GM18508 (cell line): ENCODE data around the gene RHOT2.

Source experiments
- ATAC-seq: cut with Tn5 transposase; IDR thresholded peaks from one replicate; pipeline ENCODE4 v1.9.1; 2021; ENCODE audit warnings: moderate number of reproducible peaks; ENCODE audit not compliant: insufficient read depth, unreplicated experiment

The RHOT2 gene

DNA sequence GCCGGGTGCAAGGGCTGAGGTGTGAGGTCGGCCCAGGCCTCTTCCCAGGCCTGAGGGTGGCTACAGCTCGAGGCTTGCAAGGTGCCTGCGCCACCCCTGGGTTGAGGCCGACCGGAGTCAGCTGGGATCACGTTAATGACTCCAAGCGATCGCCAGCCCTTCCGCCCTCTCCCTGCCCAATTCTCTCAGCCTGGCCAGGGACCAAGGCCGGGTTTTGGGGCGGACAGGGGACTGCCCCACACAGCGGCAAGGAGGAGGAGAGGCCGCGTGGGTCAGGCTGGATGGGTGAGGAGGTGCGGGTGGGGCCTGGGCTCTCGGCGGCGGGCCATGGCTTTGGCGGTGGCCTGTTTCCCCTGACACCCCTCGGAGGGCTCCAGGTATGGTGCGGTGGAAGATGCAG lies 25.4 kb downstream of the RHOT2 start:
- ATAC-seq = no peak

DNA sequence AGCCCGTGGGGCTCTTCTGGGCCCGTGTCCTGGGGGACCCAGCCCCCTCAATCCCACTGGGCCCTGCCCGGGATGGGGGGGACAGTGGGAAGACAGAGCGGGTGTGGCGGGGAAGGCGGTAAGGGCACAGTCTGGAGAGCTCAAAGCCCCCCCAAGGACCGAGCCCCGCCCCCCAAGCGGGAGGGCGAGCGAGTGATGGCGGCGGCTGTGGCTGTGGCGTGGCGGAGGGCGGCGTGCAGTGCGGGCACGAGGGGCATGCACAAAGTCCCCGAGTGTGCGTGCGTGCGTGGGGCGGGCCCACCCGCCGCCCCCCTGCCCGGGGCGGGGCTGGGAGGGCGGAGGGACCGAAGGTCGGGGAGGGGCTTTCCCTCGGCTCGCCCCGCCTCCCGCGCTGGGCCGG lies 25.8 kb downstream of the RHOT2 start:
- ATAC-seq = no peak

DNA sequence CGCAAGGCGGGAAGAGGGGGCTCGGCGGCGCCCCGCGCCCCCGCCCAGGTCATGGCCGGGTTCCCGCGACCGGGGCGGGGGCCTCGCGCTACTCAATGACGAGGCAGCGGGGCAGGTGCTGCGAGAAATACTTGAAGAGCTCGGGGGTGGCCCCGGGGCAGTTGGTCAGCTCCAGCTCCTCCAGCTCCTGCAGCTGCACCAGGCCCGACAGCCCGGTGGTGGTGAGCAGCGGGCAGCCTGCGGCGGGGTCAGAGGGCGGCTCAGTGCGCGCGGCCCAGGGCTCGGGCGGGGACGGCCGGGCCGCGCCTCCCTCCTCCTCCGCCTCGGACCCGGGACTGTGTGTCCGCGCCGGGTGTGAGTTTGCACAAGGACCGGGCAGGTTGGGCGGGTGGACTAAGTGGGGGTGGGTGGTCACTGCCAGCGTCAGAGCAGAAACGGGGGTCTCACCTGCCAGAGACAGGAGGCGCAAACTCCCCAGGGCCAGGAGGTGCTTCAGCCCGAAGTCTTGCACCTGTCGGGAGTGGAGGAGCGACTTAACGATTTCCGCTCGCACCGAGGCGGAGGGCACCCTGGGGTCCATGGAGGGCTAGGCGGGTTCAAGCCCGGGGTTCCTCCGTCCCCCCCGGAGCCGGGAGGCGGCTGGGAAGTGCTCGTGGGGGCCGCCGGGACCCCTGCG lies 26.4 kb downstream of the RHOT2 start:
- no peak for ATAC-seq

DNA sequence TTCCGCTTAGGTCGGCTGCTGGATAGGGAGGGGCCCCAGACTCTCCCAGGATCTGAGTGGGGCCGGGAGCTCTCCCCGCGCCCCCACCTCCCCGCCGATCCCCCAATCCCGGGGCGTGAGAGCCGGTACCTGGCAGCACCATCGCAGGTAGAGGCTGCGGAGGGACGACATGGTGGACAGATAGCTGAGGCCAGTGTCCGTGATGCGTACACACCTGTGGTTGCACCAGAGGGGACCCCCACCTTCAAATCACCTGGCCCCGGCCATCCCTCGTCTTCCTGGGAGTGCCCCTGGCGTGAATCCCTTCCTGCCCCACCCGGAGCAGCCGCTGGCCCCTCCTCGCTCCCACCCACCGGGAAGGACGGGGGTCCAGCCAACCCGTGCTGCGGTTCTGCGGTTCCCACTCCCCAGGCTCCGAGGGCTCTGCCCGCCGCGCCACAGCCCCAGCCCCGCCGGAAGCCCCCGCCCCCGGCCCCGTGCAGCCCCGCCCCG lies 27.0 kb downstream of the RHOT2 start:
- ATAC-seq = no peak

DNA sequence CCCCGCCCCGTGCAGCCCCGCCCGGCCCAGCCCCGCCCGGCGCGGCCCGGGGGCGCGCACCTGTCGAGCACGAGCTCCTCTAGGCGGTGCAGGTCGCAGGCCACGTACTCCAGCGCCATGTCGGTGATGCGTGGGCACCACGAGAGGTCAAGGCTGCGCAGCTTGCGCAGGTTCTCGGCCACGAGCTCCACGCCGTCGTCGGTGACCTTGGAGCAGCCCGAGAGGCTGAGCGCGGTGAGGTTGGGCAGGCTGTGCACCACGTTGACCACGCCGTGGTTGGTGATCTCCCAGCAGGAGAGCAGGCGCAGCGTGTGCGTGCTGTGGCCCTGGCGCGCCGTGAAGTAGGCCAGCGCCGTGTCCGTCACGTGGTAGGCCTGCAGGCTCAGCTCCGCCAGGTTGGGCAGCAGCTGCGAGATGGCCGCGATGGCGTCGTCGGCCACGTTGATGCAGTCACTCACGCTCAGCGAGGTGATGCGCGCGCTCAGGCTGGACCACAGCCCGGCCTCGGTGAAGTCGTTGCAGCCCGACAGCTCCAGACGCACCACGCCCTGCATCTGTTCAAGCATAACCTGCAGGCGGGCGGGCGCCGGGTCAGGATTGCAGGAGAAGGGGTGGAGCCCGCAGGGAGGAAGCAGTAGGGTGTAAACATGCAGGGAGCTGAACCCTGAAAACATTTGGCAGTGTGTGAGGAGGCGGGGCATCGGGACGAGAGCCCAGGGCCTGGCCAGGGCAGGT lies 27.6 kb downstream of the RHOT2 start:
- ATAC-seq = no peak

DNA sequence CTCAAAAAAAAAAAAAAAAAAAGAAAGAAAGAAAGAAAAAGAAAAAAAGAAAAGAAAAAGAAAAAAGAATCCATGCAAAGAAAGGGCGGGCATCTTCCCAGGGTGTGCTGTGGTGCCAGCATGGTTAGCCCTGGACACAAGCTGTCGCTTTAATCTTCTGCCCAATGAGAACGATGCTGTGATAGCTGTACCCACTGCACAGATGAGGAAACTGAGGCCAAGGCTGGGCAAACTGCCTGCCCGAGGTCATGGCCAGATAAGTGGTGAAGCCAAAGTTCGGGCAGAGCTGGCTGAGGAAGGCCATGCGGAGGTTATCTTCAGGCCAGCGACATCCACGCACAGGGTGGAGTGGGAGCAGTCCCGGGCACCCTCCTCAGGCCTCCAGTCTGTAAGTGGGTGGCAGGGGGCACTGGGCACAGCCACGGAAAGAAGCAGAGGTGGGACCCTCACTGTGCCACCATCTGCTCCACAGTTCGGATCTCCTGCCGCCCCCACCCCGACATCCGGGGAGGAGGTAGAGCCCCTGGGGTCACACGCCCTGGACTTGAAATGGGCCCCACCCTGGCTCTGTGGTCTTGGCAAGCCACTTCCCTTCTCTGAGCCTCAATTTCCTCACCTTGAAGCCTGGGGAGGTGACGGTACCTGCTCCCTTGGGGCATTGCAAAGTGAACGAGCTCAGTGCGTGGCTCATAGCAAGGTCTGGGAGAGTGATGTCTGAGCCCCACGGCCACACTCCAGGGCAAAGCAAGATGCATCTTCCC lies 31.2 kb downstream of the RHOT2 start:
- ATAC-seq = no peak

DNA sequence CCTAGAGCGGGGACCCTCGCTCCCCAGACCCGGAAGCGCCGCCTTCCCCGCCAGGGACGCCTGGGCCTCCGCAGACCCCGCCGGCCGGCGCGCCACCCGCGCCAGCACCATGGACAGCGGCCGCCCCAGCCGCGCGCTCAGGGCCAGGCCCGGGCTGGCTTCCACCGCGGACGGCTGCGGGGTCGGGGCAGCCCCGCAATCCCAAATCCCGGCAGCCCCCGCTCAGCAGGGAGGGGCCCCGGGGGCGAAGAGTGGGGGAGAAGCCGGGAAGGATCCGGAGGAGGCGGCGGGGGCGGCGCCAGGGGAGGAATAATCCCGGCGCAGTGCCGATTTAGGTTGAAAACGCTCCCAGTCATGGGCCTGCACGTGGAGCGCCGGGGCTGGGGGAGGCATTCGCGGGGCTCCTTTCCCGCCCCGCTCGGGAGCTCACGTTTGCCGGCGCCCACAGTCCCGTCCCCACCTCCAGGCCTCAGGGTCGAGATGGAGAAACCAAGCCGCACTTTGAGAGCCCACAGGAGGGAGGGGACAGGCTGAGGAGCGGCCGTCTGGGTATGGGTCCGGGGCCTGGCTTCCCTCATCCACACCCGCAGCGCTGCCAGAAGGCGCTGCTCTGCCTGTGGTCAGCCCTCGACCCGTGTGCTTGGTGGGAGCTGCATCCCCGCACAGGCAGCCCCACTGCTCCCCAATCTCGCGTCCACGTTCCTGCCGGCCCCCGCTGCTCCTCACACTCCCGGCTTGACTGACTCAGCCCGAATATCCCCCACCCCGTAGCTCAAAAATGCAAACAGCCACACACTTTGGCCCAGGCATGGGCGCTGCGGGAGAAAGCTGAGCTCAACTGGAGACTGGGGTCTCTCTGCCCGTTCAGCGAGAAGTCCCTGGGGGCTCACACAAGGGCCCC lies 33.0 kb downstream of the RHOT2 start:
- ATAC-seq = no peak

DNA sequence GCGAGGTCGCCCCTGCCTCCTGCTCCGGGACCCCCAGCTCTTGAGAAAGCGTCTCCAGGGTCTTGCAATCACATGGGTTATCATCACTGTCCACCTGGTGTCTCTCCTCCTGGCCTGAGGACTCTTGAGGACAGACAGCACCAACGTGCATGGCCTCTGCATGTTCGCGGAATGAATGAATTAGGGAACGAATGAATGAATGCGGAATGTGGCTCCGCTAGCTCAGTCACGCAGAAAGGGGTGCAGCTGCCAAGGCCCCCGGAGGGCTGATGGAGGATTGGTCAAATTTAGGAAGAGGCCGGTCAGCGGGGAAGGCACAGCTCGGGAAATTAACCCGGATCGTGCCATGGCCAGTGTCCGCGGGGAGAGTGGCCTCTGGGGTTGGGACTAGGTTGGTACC lies 34.4 kb downstream of the RHOT2 start:
- ATAC-seq = no peak

DNA sequence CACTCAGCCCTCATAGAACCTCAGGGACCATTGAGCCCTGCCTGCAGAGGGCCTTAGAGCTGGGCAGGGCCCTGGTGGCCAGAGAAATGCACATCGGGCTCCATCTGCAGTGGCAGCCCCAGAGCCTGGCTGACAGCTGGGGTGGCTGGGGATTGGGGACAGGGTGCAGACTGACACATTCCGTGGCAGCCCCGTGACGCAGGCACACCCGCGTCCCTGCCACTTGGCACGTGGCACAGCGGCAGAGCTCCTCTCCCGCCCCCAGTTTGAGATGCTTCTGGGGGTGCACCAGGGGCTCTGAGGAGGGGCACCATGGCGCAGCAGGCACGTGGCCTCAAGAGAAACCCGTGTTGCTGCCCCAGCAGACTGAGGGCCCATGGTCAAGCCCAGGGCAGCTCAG lies 35.5 kb downstream of the RHOT2 start:
- ATAC-seq = no peak

DNA sequence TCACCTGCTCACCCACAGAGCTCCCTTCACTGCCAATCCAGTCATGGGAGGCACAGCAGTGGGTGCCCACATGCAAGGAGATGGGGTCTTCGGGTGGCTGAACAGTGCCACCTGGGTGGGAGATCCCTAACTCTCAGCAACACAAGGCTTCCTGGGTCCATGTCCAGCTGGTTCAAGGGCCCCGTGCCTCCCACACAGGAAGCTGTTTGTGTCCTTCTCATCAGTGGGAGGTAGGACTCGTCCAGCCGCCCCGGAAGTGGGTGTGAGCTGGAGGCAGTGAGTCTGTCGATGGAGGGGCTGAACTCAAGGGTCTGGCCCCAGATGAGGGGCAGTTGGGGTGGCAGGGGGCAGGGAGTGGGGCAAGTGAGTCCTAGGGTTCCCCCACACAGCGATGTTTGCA lies 36.1 kb downstream of the RHOT2 start:
- ATAC-seq = no peak

DNA sequence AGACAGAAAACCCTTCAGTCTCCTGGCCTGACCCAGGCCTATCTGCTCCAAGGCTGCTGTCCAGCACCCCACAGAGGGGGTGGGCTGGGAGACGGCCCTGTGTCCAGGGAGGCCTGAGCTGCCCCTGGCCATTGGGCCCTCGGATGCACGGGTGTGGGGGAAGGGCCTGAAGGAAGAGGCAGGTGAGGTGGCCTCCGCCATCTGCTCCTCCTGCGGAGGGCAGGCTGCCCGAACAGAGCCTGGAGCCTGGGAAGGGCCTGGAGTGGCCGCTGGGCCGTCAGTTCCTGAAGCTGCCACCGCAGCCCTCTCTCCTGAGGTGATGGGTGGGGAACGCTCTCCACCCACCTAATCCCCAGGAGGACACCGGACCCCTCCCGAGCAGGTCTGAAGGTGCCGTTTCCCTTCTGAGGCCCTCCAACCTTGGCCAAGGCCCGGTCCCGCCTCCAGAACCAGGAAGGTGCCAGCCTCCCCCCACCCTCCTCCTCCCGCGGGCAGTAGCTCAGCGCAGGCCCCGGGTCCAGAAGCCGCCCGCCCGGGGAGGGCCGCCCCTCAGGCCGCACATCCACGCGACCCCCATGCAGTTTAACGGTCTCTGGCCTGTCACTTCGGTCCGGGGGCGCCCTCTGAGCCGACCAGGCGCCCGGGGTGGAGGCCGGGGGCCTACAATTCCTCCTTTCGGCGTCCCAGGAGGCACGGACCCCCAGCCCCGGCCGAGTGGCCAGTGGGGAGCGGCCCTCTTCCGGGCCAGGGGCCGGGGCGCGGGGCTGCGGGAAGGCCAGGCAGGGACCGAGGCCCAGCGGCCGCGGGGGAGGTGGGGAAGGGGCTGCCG lies 36.8 kb downstream of the RHOT2 start:
- ATAC-seq = no peak

DNA sequence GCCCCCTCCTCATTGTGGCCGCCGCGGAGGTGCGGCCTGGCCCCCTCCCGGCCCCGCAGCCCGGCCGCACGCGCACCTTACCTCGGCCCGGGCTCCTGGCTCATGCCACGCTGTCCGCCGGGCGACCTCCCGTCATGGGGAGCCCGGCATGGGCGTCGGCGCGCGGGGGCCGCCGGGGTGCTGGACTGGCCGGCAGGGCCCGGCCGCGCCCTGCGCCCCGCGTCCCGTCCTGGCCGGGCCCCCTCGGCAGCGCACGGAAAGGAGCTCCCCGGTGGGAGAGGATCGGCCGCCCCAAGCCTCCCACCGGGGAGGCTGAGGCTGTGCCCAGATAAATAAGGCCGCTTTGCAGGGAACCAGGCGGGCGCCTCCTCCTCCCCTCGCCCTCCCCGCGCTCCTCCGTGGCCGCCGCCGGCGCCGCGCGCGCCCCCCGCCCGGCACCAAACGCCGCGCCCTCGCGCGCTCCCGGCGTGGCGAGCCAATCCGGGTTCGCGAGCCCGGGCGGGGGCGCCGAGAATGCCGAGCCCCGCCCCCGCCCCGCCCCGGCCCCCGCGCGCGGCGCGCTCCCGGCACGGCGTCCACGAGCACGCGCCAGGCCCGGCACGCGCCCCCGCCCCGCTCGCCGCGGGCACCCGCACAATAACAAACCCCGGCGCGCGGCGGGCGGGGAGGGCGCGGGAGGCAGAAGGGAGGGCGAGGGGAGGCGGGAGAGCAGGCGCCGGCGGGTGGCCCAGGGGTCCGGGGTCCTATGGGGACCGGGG lies 37.7 kb downstream of the RHOT2 start, which contains the start of gene FBXL16:
TSS of gene FBXL16 (minus strand) at position 371 of the 758 bp plus-strand sequence. CDS start 8,396 bp downstream, outside the sequence.
- no peak for ATAC-seq

DNA sequence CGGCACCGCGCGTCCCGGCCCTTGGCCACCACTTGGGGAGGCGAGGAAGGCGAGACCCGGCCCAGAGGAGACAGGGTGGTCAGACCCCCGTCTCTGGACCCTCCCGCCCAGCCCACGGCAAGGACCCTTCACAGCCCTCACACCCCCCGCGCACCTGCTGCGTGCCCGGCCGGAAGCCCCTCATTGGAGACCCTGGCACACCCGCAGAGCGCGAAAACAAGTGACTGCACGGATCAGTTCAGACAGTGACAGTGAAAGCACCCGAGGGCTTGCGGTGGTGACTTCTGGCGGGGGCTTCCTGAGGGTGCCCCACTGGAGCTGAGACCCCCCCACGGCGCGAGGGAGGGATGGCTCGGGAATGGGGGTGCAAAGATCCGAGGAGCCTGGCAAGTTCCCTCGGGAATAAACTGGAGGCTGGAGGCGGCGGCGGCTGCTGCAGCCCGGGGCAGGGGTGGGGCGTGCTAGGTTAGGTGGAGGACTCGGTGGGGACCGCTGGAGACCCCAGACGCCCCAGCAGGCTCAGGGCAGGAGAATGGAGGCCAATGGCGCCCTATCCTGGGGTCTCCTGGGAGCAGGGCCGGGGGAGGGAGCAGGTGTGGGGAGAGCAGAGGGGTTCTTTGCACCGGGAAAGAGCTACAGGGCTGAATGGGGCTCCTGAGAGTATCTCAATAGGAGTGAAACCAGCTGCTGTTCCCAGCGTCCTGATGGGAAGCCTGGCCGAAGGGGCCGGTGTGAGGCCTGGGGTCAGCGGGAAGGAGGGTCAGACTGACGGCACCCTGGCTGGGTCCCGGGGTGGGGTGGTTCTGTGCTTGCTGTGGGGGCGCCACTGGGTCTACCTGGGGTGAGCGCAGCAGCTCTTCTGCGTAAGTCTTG lies 38.5 kb downstream of the RHOT2 start:
- ATAC-seq = no peak

DNA sequence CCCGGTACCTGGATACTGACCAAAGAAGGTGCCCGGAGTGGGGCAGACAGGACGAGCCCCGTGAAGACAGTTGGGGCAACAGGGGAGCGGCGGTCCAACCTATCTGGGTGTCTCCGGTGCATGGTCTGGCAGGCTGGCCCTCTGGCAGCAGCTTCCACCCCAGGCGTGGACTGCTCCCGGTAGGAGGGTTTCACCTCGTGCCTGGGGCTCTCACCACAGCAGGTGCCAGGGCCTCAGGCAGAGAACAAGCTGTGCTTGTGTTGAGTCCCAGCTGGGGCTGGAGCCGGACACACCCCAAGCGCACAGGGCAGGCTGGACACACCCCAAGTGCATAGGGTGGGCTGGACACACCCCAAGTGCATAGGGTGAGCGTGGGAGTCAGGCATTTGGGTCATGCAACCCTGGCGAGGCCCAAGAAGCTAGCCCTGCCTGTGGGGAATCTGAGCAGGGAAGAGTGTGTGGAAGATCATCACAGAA lies 39.2 kb downstream of the RHOT2 start:
- no peak for ATAC-seq

DNA sequence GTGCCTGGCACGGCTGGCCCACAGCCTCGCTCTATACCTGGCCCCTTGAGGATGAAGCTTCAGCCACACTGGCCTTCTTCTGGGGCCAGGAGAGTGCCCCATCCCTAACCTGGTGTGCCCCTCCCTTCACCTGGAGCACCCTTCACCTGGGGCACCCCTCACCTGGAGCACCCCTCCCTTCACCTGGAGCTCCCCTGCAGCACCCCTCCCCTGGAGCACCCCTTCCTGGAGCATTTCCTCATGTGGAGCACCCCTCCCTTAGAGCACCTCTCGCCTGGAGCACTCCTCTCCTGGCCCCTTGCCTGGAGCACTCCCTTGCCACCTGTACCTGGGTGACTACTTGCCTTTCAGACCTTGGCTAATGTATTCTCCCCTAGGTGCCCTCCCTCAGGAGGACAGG lies 40.1 kb downstream of the RHOT2 start:
- ATAC-seq = no peak

DNA sequence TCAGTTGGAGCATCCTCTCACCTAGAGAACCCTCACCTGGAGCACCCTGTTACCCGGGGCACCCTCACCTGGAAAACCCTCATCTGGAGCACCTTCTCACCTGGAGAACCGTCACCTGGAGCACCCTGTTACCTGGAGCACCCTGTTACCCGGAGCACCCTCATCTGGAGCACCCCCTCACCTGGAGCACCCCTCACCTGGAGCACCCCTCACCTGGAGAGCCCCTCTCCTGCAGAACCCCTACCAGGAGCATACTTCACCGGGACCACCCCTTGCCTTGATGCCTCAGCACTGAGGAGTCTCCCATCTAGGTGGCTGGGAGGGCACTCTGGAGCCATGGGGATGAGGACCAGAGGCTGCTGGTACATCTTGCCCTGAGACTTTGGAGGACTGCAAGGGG lies 41.0 kb downstream of the RHOT2 start:
- no peak for ATAC-seq
